GM12878 (cell line): ENCODE data around the gene FAM237B. TPM values are rescaled to one million over a fixed set of nuclear protein-coding genes. Genes with fewer than 3 reads are reported as not detected.

Experiments used
- ATAC-seq: fragments of 200-7000 bp; cut with Tn5 transposase; 3 replicates; pipeline ENCODE4 v1.9.1; 2020; ENCODE audit warnings: mild to moderate bottlenecking, moderate library complexity
- BruUV-seq: library from RNA; stranded (reverse); fragments of 400-500 nt; replicated peaks from 2 replicates; lab custom pipeline; 2021; lab: Mats Ljungman, UMichigan
- CTCF ChIA-PET: fragments of 300-600 bp; sonication (Branson Sonifier 250); formaldehyde crosslinking; extraction: SDS; loops from one replicate; lab custom pipeline; 2021; ENCODE audit warnings: inconsistent platforms; lab: Yijun Ruan, JAX
- POLR2A ChIA-PET: fragments of 350-600 bp; formaldehyde crosslinking; extraction: SDS; loops from one replicate; lab custom pipeline; 2021; ENCODE audit warnings: inconsistent platforms; lab: Charles Lee
- RAD21 ChIA-PET: fragments of 300-600 bp; sonication (Branson Sonifier 250); formaldehyde crosslinking; loops from one replicate; lab custom pipeline; 2023; ENCODE audit warnings: antibody characterized with exemption; ENCODE audit not compliant: unreplicated experiment; lab: Charles Lee
- SMC1A ChIA-PET: fragments of 300-600 bp; sonication (Branson Sonifier 250); formaldehyde crosslinking; loops from one replicate; lab custom pipeline; 2023; ENCODE audit not compliant: unreplicated experiment, uncharacterized antibody; lab: Charles Lee
- DNase-seq: peaks from one replicate; pipeline ENCODE4 v3.0.0-alpha.2; 2011; ENCODE audit warnings: low read depth, low spot score
- FAIRE-seq: peaks from 3 replicates; lab custom pipeline; 2011; peaks lifted over from hg19 to GRCh38; lab: Jason Lieb, UNC
- H2AFZ ChIP-seq: 2 replicates; pipeline ENCODE4 v1.6.0; 2011; ENCODE audit warnings: low read depth, low read length, control low read depth; ENCODE audit not compliant: control insufficient read depth
- H3K27ac ChIP-seq: 2 replicates; pipeline ENCODE4 v1.5.1; 2011; ENCODE audit warnings: control low read depth; ENCODE audit not compliant: control insufficient read depth, insufficient read depth
- H3K27me3 ChIP-seq, 2 experiments: replicated peaks in 1 of 2; 2 replicates each; pipeline versions ENCODE4 v1.6.0 to v1.6.1; 2011; ENCODE audit warnings: low read length in 1 of 2; ENCODE audit not compliant: control insufficient read depth in 2 of 2, insufficient read depth in 2 of 2
- H3K36me3 ChIP-seq, 2 experiments: 2 replicates each; pipeline ENCODE4 v1.5.1; 2011; ENCODE audit warnings: low read length in 1 of 2; ENCODE audit not compliant: control insufficient read depth in 2 of 2, insufficient read depth in 2 of 2
- H3K4me1 ChIP-seq: 2 replicates; pipeline ENCODE4 v1.6.1; 2011; ENCODE audit warnings: mild to moderate bottlenecking, low read length, moderate library complexity, mixed read lengths; ENCODE audit not compliant: control insufficient read depth, insufficient read depth
- H3K4me2 ChIP-seq: 2 replicates; pipeline ENCODE4 v1.6.0; 2011; ENCODE audit warnings: control low read depth; ENCODE audit not compliant: control insufficient read depth, insufficient read depth
- H3K4me3 ChIP-seq: fragments of 200-600 bp; sonication (generic); 2 replicates; pipeline ENCODE4 v1.5.1; 2016
- H3K79me2 ChIP-seq: 2 replicates; pipeline ENCODE4 v1.6.0; 2011; ENCODE audit warnings: low read length; ENCODE audit not compliant: control insufficient read depth, insufficient read depth
- H3K9ac ChIP-seq: 2 replicates; pipeline ENCODE4 v1.8.0; 2011; ENCODE audit warnings: low read length, control low read depth, mixed read lengths; ENCODE audit not compliant: control insufficient read depth, insufficient read depth
- H3K9me3 ChIP-seq: replicated peaks from 3 replicates; pipeline ENCODE4 v1.5.1; 2011; ENCODE audit warnings: mild to moderate bottlenecking, low read length; ENCODE audit not compliant: control insufficient read depth, insufficient read depth
- H4K20me1 ChIP-seq: 2 replicates; pipeline ENCODE4 v1.6.0; 2011; ENCODE audit not compliant: control insufficient read depth, insufficient read depth
- BMI1 ChIP-seq: fragments of 450-650 bp; IDR thresholded peaks from 2 replicates; pipeline ENCODE4 v1.6.1; 2016; ENCODE audit warnings: mild to moderate bottlenecking, moderate library complexity, borderline replicate concordance
- CBX3 ChIP-seq: fragments of 200-600 bp; sonication (generic); IDR thresholded peaks from 2 replicates; pipeline ENCODE4 v1.6.1; 2016; ENCODE audit warnings: low read depth, borderline replicate concordance
- CREB1 ChIP-seq: IDR thresholded peaks from 2 replicates; pipeline ENCODE4 v1.6.1; 2012; ENCODE audit warnings: low read depth, mild to moderate bottlenecking, inconsistent platforms
- EP300 ChIP-seq, 2 experiments: fragments of 150-350 bp in 1 of 2; IDR thresholded peaks; 2 replicates each; pipeline ENCODE4 v1.6.1; 2011 to 2012; ENCODE audit warnings: low read depth in 2 of 2, low read length in 2 of 2, borderline replicate concordance in 1 of 2, improper control_type of control experiment in 1 of 2, inconsistent platforms in 1 of 2; ENCODE audit not compliant: control insufficient read depth in 1 of 2
- FOS ChIP-seq: IDR thresholded peaks from 3 replicates; pipeline ENCODE4 v1.6.1; 2011; ENCODE audit warnings: borderline replicate concordance; ENCODE audit not compliant: insufficient read length; ENCODE audit errors: extremely low read depth
- KLF5 ChIP-seq: fragments of 450-650 bp; IDR thresholded peaks from 2 replicates; pipeline ENCODE4 v1.6.1; 2014; ENCODE audit warnings: mild to moderate bottlenecking; ENCODE audit not compliant: partially characterized antibody
- MYC ChIP-seq: IDR thresholded peaks from 2 replicates; pipeline ENCODE4 v1.6.1; 2011; ENCODE audit warnings: mild to moderate bottlenecking, low read length, moderate library complexity, inconsistent platforms; ENCODE audit not compliant: insufficient read depth, insufficient replicate concordance, insufficient read length, severe bottlenecking
- RBBP5 ChIP-seq: fragments of 200-600 bp; sonication (generic); conservative IDR thresholded peaks from 2 replicates; pipeline ENCODE4 v1.6.1; 2016
- RCOR1 ChIP-seq: conservative IDR thresholded peaks from 2 replicates; pipeline ENCODE4 v1.6.1; 2012; ENCODE audit warnings: low read depth, low read length, improper control_type of control experiment
- SP1 ChIP-seq: IDR thresholded peaks from one replicate; pipeline ENCODE4 v1.6.1; 2011; ENCODE audit warnings: low read depth, low read length
- ZSCAN29 ChIP-seq: fragments of 450-650 bp; IDR thresholded peaks from 2 replicates; pipeline ENCODE4 v1.6.1; 2017; ENCODE audit warnings: mild to moderate bottlenecking, moderate library complexity
- WGBS: methylation state at CpG from one replicate; pipeline ENCODE4 v1.1.6; 2016; ENCODE audit warnings: low lambda C conversion rate; ENCODE audit not compliant: insufficient replicate concordance, insufficient coverage; ENCODE audit errors: missing lambda C conversion rate; 5-methylcytosine and 5-hydroxymethylcytosine counted together
- in situ Hi-C: fragments of 300-500 bp; cut with MboI; formaldehyde crosslinking; loops from 9 replicates; pipeline ENCODE4 v1.14.3; 2018; ENCODE audit warnings: mixed read lengths
- intact Hi-C: fragments of 100-400 bp; cut with micrococcal nuclease; formaldehyde crosslinking; loops from one replicate; pipeline ENCODE4 v1.14.2; 2022; ENCODE audit not compliant: unreplicated experiment
- polyA plus RNA-seq, 11 experiments: library from polyadenylated mRNA; depleted of rRNA in 4 of 11; unstranded in 6 of 11; stranded (reverse) in 5 of 11; fragments of >200 nt; fragmentation: Nextera tagmentation in 4 of 11; fragmentation: Illumina TruSeq in 1 of 11; extraction: Ambion mirVana in 4 of 11; extraction: Trizol in 1 of 11; gene quantifications; 1 replicate in 1 of 11; 2 replicates in 10 of 11; pipeline versions ENCODE4 v1.2.1 to v1.2.3, GENCODE V29; 2011 to 2016; ENCODE audit warnings: inconsistent platforms in 2 of 11, missing spikeins in 2 of 11, low read depth in 1 of 11
- total RNA-seq, 4 experiments: library from RNA; depleted of rRNA in 3 of 4; stranded (reverse); fragments of >200 nt in 3 of 4; fragmentation: Illumina TruSeq in 1 of 4; extraction: Trizol in 1 of 4; gene quantifications; 2 replicates each; pipeline versions ENCODE4 v1.2.1 to v1.2.3, GENCODE V29; 2013 to 2021
- TF ChIP-seq, protein P1 (sequence below): IDR thresholded peaks from 2 replicates; pipeline ENCODE4 v1.6.1; 2011; ENCODE audit warnings: borderline replicate concordance, low read depth, mild to moderate bottlenecking, moderate library complexity, mixed read lengths, low read length; ENCODE audit not compliant: insufficient read depth; ENCODE audit errors: extremely low read length

FAM237B gene
- total and polyA plus RNA-seq, 10 of the 15 experiments (the other 5 are each of a cell fraction or from before 2014, with no cell fraction given), result not detected

DNA sequence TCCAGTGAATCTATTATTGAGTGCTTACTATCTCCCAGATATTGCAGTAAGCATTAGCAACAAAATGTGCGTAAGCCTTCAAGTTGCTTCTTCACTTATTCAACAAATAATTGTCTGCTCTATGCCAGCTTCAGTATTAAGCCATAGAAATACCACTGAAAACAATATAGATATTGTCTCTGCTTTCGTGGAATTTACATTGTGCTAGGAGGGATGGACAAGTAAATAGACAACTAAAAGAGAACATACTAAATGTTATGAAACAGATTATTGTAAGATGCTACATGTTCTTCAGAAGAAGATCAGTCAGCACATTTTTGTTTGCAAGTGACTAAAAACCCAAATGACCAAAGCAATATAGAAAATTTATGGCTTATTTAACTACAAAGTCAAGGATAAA lies 48.9 kb downstream of the FAM237B start:
- Histone ChIP-seq H3K9me3 (no peaks in the 10 kb centered on the region), H2AFZ (no peak overlapping the region), H3K27ac (no peak overlapping the region), H3K4me2 (no peak overlapping the region), H3K9ac (no peak overlapping the region), H3K4me3 (no peak overlapping the region), H3K36me3 (no peaks in the 10 kb centered on the region), H3K27me3 (0 out of 4 replicates have a peak, but pooled peaks cover 0 to 2% of the 10 kb centered on the region in 2 experiments), H3K79me2 (no peaks in the 10 kb centered on the region), H4K20me1 (no peaks in the 10 kb centered on the region), H3K4me1 (no peaks in the 10 kb centered on the region)
- CTCF ChIA-PET, result interaction anchor here (1.1 kb wide), 2 partner anchors 15 to 145 kb away, joined by 4 read pairs; no protein-coding TSS in a partner anchor
- FAIRE-seq (no peak), DNase-seq (no peak), ATAC-seq (no peak)
- TF ChIP-seq RBBP5 (no peak), EP300 (IDR thresholded peaks at IDR 0.05; ENCODE audit: borderline replicate concordance in 1 of 2, control insufficient read depth in 1 of 2, low read depth in 2 of 2, low read length in 2 of 2) (no peak), ZSCAN29 (no peak), CBX3 (no peak), KLF5 (no peak), MYC (no peak), RCOR1 (no peak), CREB1 (no peak)
- in situ Hi-C loops, result no loop called here
- SMC1A ChIA-PET, result no interaction called here
- intact Hi-C loops, result no loop called here
- no TSS peak for BruUV-seq
- RAD21 ChIA-PET, result interaction anchor here (0.6 to 0.8 kb wide), 3 partner anchors 9 to 156 kb away, joined by 3 read pairs; no protein-coding TSS in a partner anchor
- WGBS, result 47% methylated on average over 2 of the region's 2 CpGs
- POLR2A ChIA-PET, result no interaction called here

DNA sequence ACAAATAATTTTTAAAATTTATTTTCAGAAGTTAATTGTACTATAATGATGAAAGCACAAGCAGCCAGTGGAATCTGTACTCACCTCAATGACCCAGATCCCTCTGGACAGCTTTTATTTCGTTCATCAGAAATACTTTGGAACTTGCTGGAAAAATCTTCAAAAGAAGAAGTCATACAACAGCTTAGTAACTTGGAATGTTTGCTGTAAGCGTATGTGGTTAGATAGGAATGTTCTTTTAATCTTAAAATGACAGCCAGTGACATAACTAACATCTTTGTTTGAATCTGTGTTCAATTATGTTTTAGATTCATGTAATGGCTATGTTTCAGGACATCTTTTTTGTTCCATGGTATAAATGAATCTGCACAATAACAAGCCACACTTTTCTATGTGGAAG lies 49.4 kb downstream of the FAM237B start:
- H2AFZ ChIP-seq, result no peak overlapping the region
- RAD21 ChIA-PET, result interaction anchor here (0.6 to 0.8 kb wide), 3 partner anchors 8 to 156 kb away, joined by 3 read pairs; no protein-coding TSS in a partner anchor
- SMC1A ChIA-PET, result no interaction called here
- no TSS peak for BruUV-seq
- intact Hi-C loops (no loop called here), in situ Hi-C loops (no loop called here)
- H3K27me3 ChIP-seq, result 0 out of 4 replicates have a peak, but pooled peaks cover 0 to 2% of the 10 kb centered on the region in 2 experiments
- WGBS, result 16% methylated on average over 2 of the region's 2 CpGs
- no peak overlapping the region for H3K27ac ChIP-seq
- POLR2A ChIA-PET, result no interaction called here
- H3K9me3 ChIP-seq, result no peaks in the 10 kb centered on the region
- no peak for FAIRE-seq
- CTCF ChIA-PET, result interaction anchor here (0.8 to 1.1 kb wide), 2 partner anchors 118 to 145 kb away, joined by 3 to 4 read pairs; partner anchors contain the start of gene STEAP1
- no peak for TF ChIP-seq FOS
- TF ChIP-seq SP1, result no peak
- TF ChIP-seq, protein P1, sequence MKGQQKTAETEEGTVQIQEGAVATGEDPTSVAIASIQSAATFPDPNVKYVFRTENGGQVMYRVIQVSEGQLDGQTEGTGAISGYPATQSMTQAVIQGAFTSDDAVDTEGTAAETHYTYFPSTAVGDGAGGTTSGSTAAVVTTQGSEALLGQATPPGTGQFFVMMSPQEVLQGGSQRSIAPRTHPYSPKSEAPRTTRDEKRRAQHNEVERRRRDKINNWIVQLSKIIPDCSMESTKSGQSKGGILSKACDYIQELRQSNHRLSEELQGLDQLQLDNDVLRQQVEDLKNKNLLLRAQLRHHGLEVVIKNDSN, result no peak
- TF ChIP-seq BMI1, result no peak
- no peaks in the 10 kb centered on the region for H4K20me1 ChIP-seq
- H3K79me2 ChIP-seq, result no peaks in the 10 kb centered on the region
- H3K4me2 ChIP-seq, result no peak overlapping the region
- no peak for DNase-seq
- H3K36me3 ChIP-seq, result no peaks in the 10 kb centered on the region
- no peak overlapping the region for H3K9ac ChIP-seq
- H3K4me1 ChIP-seq, result no peaks in the 10 kb centered on the region
- H3K4me3 ChIP-seq, result no peak overlapping the region
- ATAC-seq, result no peak
